ENCODE data around the gene SHROOM1. TPM values are rescaled to one million over a fixed set of nuclear protein-coding genes. Genes with fewer than 3 reads are reported as not detected.
A peak's percentile ranks its signal among the peaks of the same experiment; 100 is the strongest.

SHROOM1 gene
- total and polyA plus RNA-seq, 9 of the 15 experiments (the other 6 are each of a cell fraction or from before 2014, with no cell fraction given): 0.44 to 26.5 (median 11.9) TPM

- CTCF ChIA-PET (ENCODE audit: low intra/inter-chr PET ratio): no interaction called here
- 38% methylated on average over 3 of the region's 3 CpGs for WGBS (ENCODE audit: insufficient coverage, low coverage, missing lambda C conversion rate)
- BruUV-seq (replicated peaks): no TSS peak
- TF ChIP-seq ZBTB34 (CRISPR knock-in tag; IDR thresholded peaks at IDR 0.05): no peak
- TF ChIP-seq ZNF507 (tag; conservative IDR thresholded peaks at IDR 0.05): no peak
- TF ChIP-seq SFPQ (IDR thresholded peaks at IDR 0.05; ENCODE audit: low read depth, low read length): no peak
- peak; percentile 28; the same call in 1 of the 2 replicates for TF ChIP-seq TEAD4 (IDR thresholded peaks at IDR 0.05; ENCODE audit: low read length)
- no peak for TF ChIP-seq TEAD4 (CRISPR knock-in tag; IDR thresholded peaks at IDR 0.05; ENCODE audit: borderline replicate concordance)
- no peak for TF ChIP-seq ATF2 (CRISPR knock-in tag; IDR thresholded peaks at IDR 0.05)
- no peak for TF ChIP-seq SRSF9 (IDR thresholded peaks at IDR 0.05; ENCODE audit: borderline replicate concordance, low read depth, low read length)
- TF ChIP-seq CXXC5 (CRISPR knock-in tag; IDR thresholded peaks at IDR 0.05): no peak
- 0 out of 4 replicates have a peak, but pooled peaks of 1 of the 2 experiments have one; percentile 43 for TF ChIP-seq TEAD1 (CRISPR knock-in tag; IDR thresholded peaks at IDR 0.05)
- TF ChIP-seq, protein P1, sequence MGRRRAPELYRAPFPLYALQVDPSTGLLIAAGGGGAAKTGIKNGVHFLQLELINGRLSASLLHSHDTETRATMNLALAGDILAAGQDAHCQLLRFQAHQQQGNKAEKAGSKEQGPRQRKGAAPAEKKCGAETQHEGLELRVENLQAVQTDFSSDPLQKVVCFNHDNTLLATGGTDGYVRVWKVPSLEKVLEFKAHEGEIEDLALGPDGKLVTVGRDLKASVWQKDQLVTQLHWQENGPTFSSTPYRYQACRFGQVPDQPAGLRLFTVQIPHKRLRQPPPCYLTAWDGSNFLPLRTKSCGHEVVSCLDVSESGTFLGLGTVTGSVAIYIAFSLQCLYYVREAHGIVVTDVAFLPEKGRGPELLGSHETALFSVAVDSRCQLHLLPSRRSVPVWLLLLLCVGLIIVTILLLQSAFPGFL (CRISPR knock-in tag; IDR thresholded peaks at IDR 0.05): no peak
- TF ChIP-seq MYC (IDR thresholded peaks at IDR 0.05; ENCODE audit: low read depth, low read length): no peak
- TF ChIP-seq MYC (CRISPR knock-in tag; IDR thresholded peaks at IDR 0.05; ENCODE audit: borderline replicate concordance, low read depth): no peak
- TF ChIP-seq TCF7L2 (IDR thresholded peaks at IDR 0.05; ENCODE audit: low read depth, low read length): no peak
- TF ChIP-seq, protein P2, sequence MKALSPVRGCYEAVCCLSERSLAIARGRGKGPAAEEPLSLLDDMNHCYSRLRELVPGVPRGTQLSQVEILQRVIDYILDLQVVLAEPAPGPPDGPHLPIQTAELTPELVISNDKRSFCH (CRISPR knock-in tag; IDR thresholded peaks at IDR 0.05): no peak
- TF ChIP-seq, protein P2 (tag; IDR thresholded peaks at IDR 0.05): 0 out of 2 replicates have a peak, but pooled peaks have one; percentile 18
- no peak for TF ChIP-seq ZNF311 (CRISPR knock-in tag; IDR thresholded peaks at IDR 0.05)
These were observed 50.5 kb downstream of the SHROOM1 start for GRCh38 chr5:132779961-132780360.

More at GRCh38 chr5:132779961-132780360, 50.5 kb downstream of the SHROOM1 start:
- Histone ChIP-seq H4K20me1 (replicated peaks; ENCODE audit: control insufficient read depth, insufficient read depth, low read length) (no peaks in the 10 kb centered on the region), H3K27me3 (ENCODE audit: control insufficient read depth in 2 of 2, insufficient read depth in 2 of 2, low read length in 2 of 2) (no peaks in the 10 kb centered on the region), H3K79me2 (ENCODE audit: control insufficient read depth, insufficient read depth, low read length) (peaks cover 34% of the 10 kb centered on the region), H3K4me3 (no peak overlapping the region), H3K9ac (ENCODE audit: insufficient read depth in 1 of 2, low read depth in 2 of 2, low read length in 2 of 2) (no peak overlapping the region), H3K9me1 (ENCODE audit: control insufficient read depth, insufficient read depth, low read length) (no peaks in the 10 kb centered on the region), H2AFZ (ENCODE audit: low read depth, low read length) (peak overlapping the region; percentile 84), H3K4me2 (ENCODE audit: insufficient read depth, low read length) (peak overlapping the region; percentile 34; the same call in 1 of the 2 replicates), H3K27ac (ENCODE audit: extremely low read depth, low read depth, low read length) (peak overlapping the region; percentile 33), H3K4me1 (replicated peaks in 1 of 2; ENCODE audit: control insufficient read depth in 2 of 2, insufficient read depth in 2 of 2, low read length in 2 of 2) (peaks cover 28 to 41% of the 10 kb centered on the region in 2 experiments), H3K36me3 (ENCODE audit: control insufficient read depth, insufficient read depth, low read length) (peaks cover 4% of the 10 kb centered on the region; the same call in 1 of the 3 replicates), H3K9me3 (replicated peaks; ENCODE audit: control insufficient read depth, insufficient read depth, low read depth, low read length) (no peaks in the 10 kb centered on the region)
- no peak for DNase-seq (ENCODE audit: extremely low read depth in 1 of 4, low spot score in 3 of 4)
- in situ Hi-C loops (cut with MboI): loop anchor here (10.0 kb wide), 1 partner anchor 1835 kb away; no protein-coding TSS in a partner anchor
- FAIRE-seq: peak; percentile 49
- POLR2A ChIA-PET: interaction anchor here (0.5 to 1.4 kb wide), 4 partner anchors 13 to 564 kb away, joined by 3 to 4 read pairs (median 4); no protein-coding TSS in a partner anchor
- ATAC-seq: 0 out of 3 replicates have a peak, but pooled peaks have one; percentile 1
- intact Hi-C loops (cut with micrococcal nuclease): loop anchor here (2.0 kb wide), 1 partner anchor 41 kb away; no protein-coding TSS in a partner anchor

Data from K562 (cell line).